ENCODE data around the gene TSFM.
"Not testable (repeated sequence)": the region's sequence is repeated elsewhere in the genome, so short reads cannot be mapped to it uniquely, and the experiment has no call there.

TSFM gene

GRCh38 chr12:57806677-57807076, 24.1 kb downstream of the TSFM start:
- Mint-ChIP-seq H3K4me3 (no peak overlapping the region), H3K27ac (no peak overlapping the region), H3K4me1 (peaks cover 6% of the 10 kb centered on the region), H3K36me3 (peaks cover 20% of the 10 kb centered on the region), H3K9me3 (no peaks in the 10 kb centered on the region)
- ATAC-seq (no peak), DNase-seq (ENCODE audit: low spot score in 2 of 2) (no peak)

GRCh38 chr12:57807285-57807684, 24.7 kb downstream of the TSFM start:
- Mint-ChIP-seq H3K27ac (no peak overlapping the region), H3K4me3 (no peak overlapping the region), H3K4me1 (peaks cover 5% of the 10 kb centered on the region), H3K9me3 (no peaks in the 10 kb centered on the region), H3K36me3 (peaks cover 20% of the 10 kb centered on the region)
- no peak for ATAC-seq
- no peak for DNase-seq (ENCODE audit: low spot score in 2 of 2)

GRCh38 chr12:57808351-57808750, 25.8 kb downstream of the TSFM start:
- ATAC-seq (no peak), DNase-seq (ENCODE audit: low spot score in 2 of 2) (no peak)
- H3K36me3 Mint-ChIP-seq: peaks cover 20% of the 10 kb centered on the region
- H3K9me3 Mint-ChIP-seq: no peaks in the 10 kb centered on the region
- H3K4me1 Mint-ChIP-seq: peaks cover 6% of the 10 kb centered on the region
- H3K4me3 Mint-ChIP-seq: no peak overlapping the region
- H3K27ac Mint-ChIP-seq: no peak overlapping the region

GRCh38 chr12:57809425-57809824, 26.8 kb downstream of the TSFM start:
- no peak for DNase-seq (ENCODE audit: low spot score in 2 of 2)
- H3K9me3 Mint-ChIP-seq: no peaks in the 10 kb centered on the region
- H3K4me3 Mint-ChIP-seq: no peak overlapping the region
- H3K4me1 Mint-ChIP-seq: peaks cover 6% of the 10 kb centered on the region
- ATAC-seq: no peak
- no peak overlapping the region for H3K27ac Mint-ChIP-seq
- peaks cover 15% of the 10 kb centered on the region for H3K36me3 Mint-ChIP-seq

- Mint-ChIP-seq H3K4me1 (peaks cover 6% of the 10 kb centered on the region), H3K4me3 (no peak overlapping the region), H3K9me3 (no peaks in the 10 kb centered on the region), H3K36me3 (peaks cover 14% of the 10 kb centered on the region), H3K27ac (no peak overlapping the region)
- ATAC-seq (no peak), DNase-seq (ENCODE audit: low spot score in 2 of 2) (no peak)
Observed at GRCh38 chr12:57810450-57810849, 27.9 kb downstream of the TSFM start.

GRCh38 chr12:57811028-57811755, 28.6 kb downstream of the TSFM start:
- Mint-ChIP-seq H3K4me1 (peaks cover 6% of the 10 kb centered on the region), H3K9me3 (no peaks in the 10 kb centered on the region), H3K27ac (no peak overlapping the region), H3K4me3 (no peak overlapping the region), H3K36me3 (peaks cover 10% of the 10 kb centered on the region)
- ATAC-seq: no peak
- DNase-seq (ENCODE audit: low spot score in 2 of 2): no peak

- H3K36me3 Mint-ChIP-seq: peaks cover 5% of the 10 kb centered on the region
- no peak for DNase-seq (ENCODE audit: low spot score in 2 of 2)
- peak overlapping the region; percentile 56 for H3K27ac Mint-ChIP-seq
Observed at GRCh38 chr12:57813111-57813970, 30.8 kb downstream of the TSFM start.

GRCh38 chr12:57813971-57814772, 31.6 kb downstream of the TSFM start:
- peaks cover 4% of the 10 kb centered on the region for H3K36me3 Mint-ChIP-seq
- H3K4me3 Mint-ChIP-seq: no peak overlapping the region
- DNase-seq (ENCODE audit: low spot score in 2 of 2) (no peak), ATAC-seq (no peak)
- H3K27ac Mint-ChIP-seq: peak overlapping the region; percentile 56
- peaks cover 6% of the 10 kb centered on the region for H3K4me1 Mint-ChIP-seq
- no peaks in the 10 kb centered on the region for H3K9me3 Mint-ChIP-seq

More at GRCh38 chr12:57813111-57813970, 30.8 kb downstream of the TSFM start:
- no peak for ATAC-seq
- Mint-ChIP-seq H3K4me1 (peaks cover 6% of the 10 kb centered on the region), H3K4me3 (no peak overlapping the region), H3K9me3 (no peaks in the 10 kb centered on the region)

GRCh38 chr12:57815177-57816000, 32.8 kb downstream of the TSFM start:
- Mint-ChIP-seq H3K4me1 (peaks cover 6% of the 10 kb centered on the region), H3K27ac (no peak overlapping the region), H3K4me3 (no peak overlapping the region), H3K9me3 (no peaks in the 10 kb centered on the region), H3K36me3 (peaks cover 12% of the 10 kb centered on the region)
- ATAC-seq (no peak), DNase-seq (ENCODE audit: low spot score in 2 of 2) (no peak)

GRCh38 chr12:57816001-57816854, 33.6 kb downstream of the TSFM start:
- Mint-ChIP-seq H3K4me1 (peaks cover 6% of the 10 kb centered on the region), H3K27ac (no peak overlapping the region), H3K4me3 (no peak overlapping the region), H3K36me3 (peaks cover 19% of the 10 kb centered on the region), H3K9me3 (no peaks in the 10 kb centered on the region)
- ATAC-seq: no peak
- no peak for DNase-seq (ENCODE audit: low spot score in 2 of 2)

- peaks cover 23% of the 10 kb centered on the region for H3K36me3 Mint-ChIP-seq
- no peak overlapping the region for H3K27ac Mint-ChIP-seq
Observed at GRCh38 chr12:57816855-57817151, 34.2 kb downstream of the TSFM start.

GRCh38 chr12:57817261-57817989, 34.8 kb downstream of the TSFM start:
- Mint-ChIP-seq H3K27ac (no peak overlapping the region), H3K4me3 (no peak overlapping the region), H3K4me1 (peaks cover 6% of the 10 kb centered on the region), H3K9me3 (no peaks in the 10 kb centered on the region), H3K36me3 (peaks cover 29% of the 10 kb centered on the region)
- ATAC-seq (no peak), DNase-seq (ENCODE audit: low spot score in 2 of 2) (no peak)

More at GRCh38 chr12:57816855-57817151, 34.2 kb downstream of the TSFM start:
- no peak overlapping the region for H3K4me3 Mint-ChIP-seq
- DNase-seq (ENCODE audit: low spot score in 2 of 2): no peak
- peaks cover 6% of the 10 kb centered on the region for H3K4me1 Mint-ChIP-seq
- no peak for ATAC-seq
- no peaks in the 10 kb centered on the region for H3K9me3 Mint-ChIP-seq

GRCh38 chr12:57817990-57818331, 35.4 kb downstream of the TSFM start:
- not testable (repeated sequence) for H3K27ac Mint-ChIP-seq; H3K4me3 Mint-ChIP-seq; ATAC-seq; H3K4me1 Mint-ChIP-seq; DNase-seq (ENCODE audit: low spot score in 2 of 2); H3K9me3 Mint-ChIP-seq
- H3K36me3 Mint-ChIP-seq: peaks cover 35% of the 10 kb centered on the region
